H1 (cell line): ENCODE data around the gene DENND11. TPM values are rescaled to one million over a fixed set of nuclear protein-coding genes. Genes with fewer than 3 reads are reported as not detected.

Experiments
- CTCF ChIA-PET: fragments of 300-600 bp; sonication (Branson Sonifier 250); formaldehyde crosslinking; loops from one replicate; lab custom pipeline; 2021; ENCODE audit not compliant: partially characterized antibody; lab: Charles Lee
- POLR2A ChIA-PET: fragments of 300-600 bp; sonication (Branson Sonifier 250); formaldehyde crosslinking; loops from one replicate; lab custom pipeline; 2021; ENCODE audit warnings: inconsistent platforms; ENCODE audit not compliant: partially characterized antibody; lab: Charles Lee
- DNase-seq, 2 experiments: peaks; one replicate each; pipeline versions ENCODE4 v3.0.0 to v3.0.0-alpha.2; 2010 to 2022; ENCODE audit warnings: low spot score in 2 of 2, low read depth in 1 of 2, mixed read lengths in 1 of 2
- FAIRE-seq: peaks from 2 replicates; lab custom pipeline; 2011; peaks lifted over from hg19 to GRCh38; lab: Jason Lieb, UNC
- H2AFZ ChIP-seq: 2 replicates; pipeline ENCODE4 v1.8.1; 2012; ENCODE audit warnings: low read length, inconsistent platforms
- H2AK5ac ChIP-seq: 2 replicates; pipeline ENCODE4 v1.6.1; 2013; ENCODE audit warnings: low read depth, low read length
- H2BK120ac ChIP-seq: replicated peaks from 2 replicates; pipeline ENCODE3; 2013; ENCODE audit warnings: low read depth, low read length, inconsistent platforms
- H2BK12ac ChIP-seq: 2 replicates; pipeline ENCODE4 v1.6.1; 2013; ENCODE audit warnings: low read depth, low read length
- H2BK15ac ChIP-seq: 2 replicates; pipeline ENCODE4 v1.6.1; 2013; ENCODE audit warnings: low read length
- H2BK20ac ChIP-seq: 2 replicates; pipeline ENCODE4 v1.6.1; 2013; ENCODE audit warnings: low read length
- H2BK5ac ChIP-seq: 2 replicates; pipeline ENCODE4 v1.6.1; 2013; ENCODE audit warnings: low read depth, low read length
- H3K14ac ChIP-seq: 2 replicates; pipeline ENCODE4 v1.6.1; 2013; ENCODE audit warnings: inconsistent platforms; ENCODE audit not compliant: insufficient read length
- H3K18ac ChIP-seq: 2 replicates; pipeline ENCODE4 v1.6.1; 2013; ENCODE audit warnings: low read length; ENCODE audit errors: extremely low read depth
- H3K23ac ChIP-seq: 2 replicates; pipeline ENCODE4 v1.6.1; 2013; ENCODE audit warnings: inconsistent platforms; ENCODE audit not compliant: insufficient read length
- H3K23me2 ChIP-seq: 2 replicates; pipeline ENCODE4 v1.6.1; 2013; ENCODE audit warnings: low read depth, low read length
- H3K27ac ChIP-seq: 2 replicates; pipeline ENCODE4 v1.6.1; 2011; ENCODE audit warnings: low read depth, low read length, inconsistent platforms
- H3K27me3 ChIP-seq, 4 experiments: replicated peaks in 1 of 4; 1 replicate in 1 of 4; 2 replicates in 3 of 4; pipeline versions ENCODE4 v1.6.1 to v1.8.1; 2011 to 2013; ENCODE audit warnings: low read length in 3 of 4, mild to moderate bottlenecking in 3 of 4, inconsistent platforms in 2 of 4, mixed read lengths in 2 of 4, moderate library complexity in 1 of 4; ENCODE audit not compliant: control insufficient read depth in 3 of 4, insufficient read depth in 3 of 4; ENCODE audit errors: extremely low read depth in 1 of 4
- H3K36me3 ChIP-seq, 4 experiments: 2 replicates each; pipeline versions ENCODE4 v1.6.1 to v1.8.1; 2011 to 2013; ENCODE audit warnings: mild to moderate bottlenecking in 4 of 4, low read length in 3 of 4, moderate library complexity in 2 of 4, control low read depth in 1 of 4, inconsistent platforms in 1 of 4; ENCODE audit not compliant: insufficient read depth in 4 of 4, control insufficient read depth in 2 of 4
- H3K4ac ChIP-seq: replicated peaks from 2 replicates; pipeline ENCODE3; 2013; ENCODE audit warnings: low read length, low read depth, mixed read lengths, inconsistent platforms; ENCODE audit not compliant: insufficient read length
- H3K4me1 ChIP-seq, 4 experiments: replicated peaks in 1 of 4; 1 replicate in 1 of 4; 2 replicates in 3 of 4; pipeline versions ENCODE4 v1.6.1 to v1.8.1; 2011 to 2013; ENCODE audit warnings: low read length in 3 of 4, inconsistent platforms in 2 of 4, mixed read lengths in 1 of 4; ENCODE audit not compliant: insufficient read depth in 4 of 4, control insufficient read depth in 3 of 4
- H3K4me2 ChIP-seq, 2 experiments: 2 replicates each; pipeline versions ENCODE4 v1.6.1 to v1.8.1; 2011 to 2013; ENCODE audit warnings: low read depth in 2 of 2, low read length in 2 of 2, control low read depth in 1 of 2, inconsistent platforms in 1 of 2, mild to moderate bottlenecking in 1 of 2; ENCODE audit not compliant: insufficient read depth in 1 of 2
- H3K4me3 ChIP-seq, 4 experiments: fragments of 200-600, 300-600 bp in 1 of 4; sonication (generic), shearing (Covaris generic), sonication (Bioruptor Twin) in 1 of 4; 2 replicates each; pipeline versions ENCODE4 v1.5.1 to v1.8.1; 2011 to 2016; ENCODE audit warnings: low read length in 4 of 4, low read depth in 3 of 4, control low read depth in 2 of 4, inconsistent platforms in 2 of 4, mild to moderate bottlenecking in 2 of 4, mixed read lengths in 1 of 4, moderate library complexity in 1 of 4; ENCODE audit not compliant: insufficient read depth in 2 of 4; ENCODE audit errors: extremely low read depth in 1 of 4
- H3K56ac ChIP-seq: replicated peaks from 2 replicates; pipeline ENCODE3; 2013; ENCODE audit warnings: low read depth, mild to moderate bottlenecking, mixed read lengths, low read length, inconsistent platforms; ENCODE audit not compliant: insufficient read length
- H3K79me1 ChIP-seq: 2 replicates; pipeline ENCODE4 v1.6.1; 2013; ENCODE audit warnings: low read depth, low read length, control low read depth
- H3K79me2 ChIP-seq, 2 experiments: 2 replicates each; pipeline versions ENCODE4 v1.6.1 to v1.8.1; 2012 to 2013; ENCODE audit warnings: low read length in 2 of 2, mild to moderate bottlenecking in 2 of 2, inconsistent platforms in 1 of 2; ENCODE audit not compliant: insufficient read depth in 2 of 2, control insufficient read depth in 1 of 2
- H3K9ac ChIP-seq, 4 experiments: replicated peaks in 1 of 4; 1 replicate in 1 of 4; 2 replicates in 3 of 4; pipeline versions ENCODE4 v1.6.1 to v1.8.1; 2011 to 2013; ENCODE audit warnings: low read depth in 3 of 4, low read length in 3 of 4, control low read depth in 2 of 4, mild to moderate bottlenecking in 2 of 4, moderate library complexity in 2 of 4, inconsistent platforms in 1 of 4; ENCODE audit errors: extremely low read depth in 1 of 4
- H3K9me3 ChIP-seq, 2 experiments: 2 replicates each; pipeline versions ENCODE4 v1.6.1 to v1.8.1; 2012 to 2013; ENCODE audit warnings: mild to moderate bottlenecking in 2 of 2, moderate library complexity in 2 of 2, control low read depth in 1 of 2, inconsistent platforms in 1 of 2, low read depth in 1 of 2, low read length in 1 of 2, mixed read lengths in 1 of 2; ENCODE audit not compliant: insufficient read depth in 2 of 2
- H4K20me1 ChIP-seq, 2 experiments: replicated peaks in 1 of 2; 2 replicates each; pipeline versions ENCODE3 to v1.8.1; 2011 to 2013; ENCODE audit warnings: inconsistent platforms in 2 of 2, low read length in 2 of 2, mild to moderate bottlenecking in 1 of 2; ENCODE audit not compliant: insufficient read depth in 2 of 2, control insufficient read depth in 1 of 2
- H4K5ac ChIP-seq: 2 replicates; pipeline ENCODE4 v1.6.1; 2013; ENCODE audit warnings: low read length, low read depth, mixed read lengths, inconsistent platforms; ENCODE audit not compliant: insufficient read length
- H4K8ac ChIP-seq: 2 replicates; pipeline ENCODE4 v1.8.0; 2013; ENCODE audit warnings: mild to moderate bottlenecking, moderate library complexity, low read length, inconsistent platforms; ENCODE audit not compliant: insufficient read depth; ENCODE audit errors: extremely low read depth
- H4K91ac ChIP-seq: replicated peaks from 2 replicates; pipeline ENCODE3; 2013; ENCODE audit warnings: low read length, mixed read lengths, inconsistent platforms; ENCODE audit not compliant: insufficient read length
- GABPA ChIP-seq: IDR thresholded peaks from 2 replicates; pipeline ENCODE4 v1.6.1; 2011; ENCODE audit warnings: mild to moderate bottlenecking, low read length, moderate library complexity, borderline replicate concordance; ENCODE audit not compliant: insufficient read depth
- GTF2F1 ChIP-seq: IDR thresholded peaks from 2 replicates; pipeline ENCODE4 v1.6.1; 2012; ENCODE audit warnings: low read depth, low read length, improper control_type of control experiment, borderline replicate concordance
- NRF1 ChIP-seq: IDR thresholded peaks from 2 replicates; pipeline ENCODE4 v1.6.1; 2011; ENCODE audit warnings: mild to moderate bottlenecking, low read depth, low read length, improper control_type of control experiment
- PHF8 ChIP-seq: fragments of 200-600 bp; sonication (generic); conservative IDR thresholded peaks from 2 replicates; pipeline ENCODE4 v1.7.1; 2012; ENCODE audit warnings: low read depth, mild to moderate bottlenecking, inconsistent platforms, low read length, moderate library complexity
- SIN3A ChIP-seq, 2 experiments: IDR thresholded peaks in 1 of 2; conservative IDR thresholded peaks in 1 of 2; 2 replicates each; pipeline ENCODE4 v1.6.1; 2011 to 2012; ENCODE audit warnings: low read length in 2 of 2, improper control_type of control experiment in 1 of 2, low read depth in 1 of 2, mild to moderate bottlenecking in 1 of 2
- WGBS, 2 experiments: shearing (Covaris generic) in 1 of 2; methylation state at CpG; one replicate each; pipeline versions ENCODE4 v1.1.6 to v1.1.7; 2013 to 2015; ENCODE audit warnings: low lambda C conversion rate in 2 of 2, mixed read lengths in 2 of 2, inconsistent platforms in 1 of 2, low coverage in 1 of 2, missing lambda C conversion rate in 1 of 2; ENCODE audit not compliant: insufficient replicate concordance in 2 of 2, insufficient coverage in 1 of 2, insufficient read length in 1 of 2; ENCODE audit errors: extremely low coverage in 1 of 2, missing lambda C conversion rate in 1 of 2; 5-methylcytosine and 5-hydroxymethylcytosine counted together
- polyA plus RNA-seq, 7 experiments: library from polyadenylated mRNA; depleted of rRNA in 3 of 7; stranded (reverse) in 5 of 7; unstranded in 2 of 7; fragments of >200 nt in 5 of 7; fragments of 200-250 nt in 2 of 7; gene quantifications; 1 replicate in 5 of 7; 2 replicates in 1 of 7; 4 replicates in 1 of 7; pipeline versions ENCODE4 v1.2.1 to v1.2.3, GENCODE V29; 2011 to 2013; ENCODE audit warnings: missing spikeins in 2 of 7, mixed read lengths in 2 of 7
- total RNA-seq: library from RNA; stranded (reverse); fragmentation: NEBNext Ultra II Directional; extraction: Animal tissue kit (Norgen Biotek cat#: 25700); gene quantifications from 2 replicates; pipeline ENCODE4 v1.2.1, GENCODE V29; 2021

DENND11 gene
- total and polyA plus RNA-seq, 2 of the 8 experiments (the other 6 are each of a cell fraction or from before 2014, with no cell fraction given), result 8.0 to 26.8 TPM

- Histone ChIP-seq H2BK20ac (no peak overlapping the region), H4K5ac (no peak overlapping the region), H2AFZ (no peak overlapping the region), H3K4me2 (no peak overlapping the region), H3K4me3 (no peak overlapping the region), H3K4me1 (no peaks in the 10 kb centered on the region), H3K79me2 (no peaks in the 10 kb centered on the region), H3K14ac (no peak overlapping the region), H3K36me3 (peaks cover 37 to 97% (median 72%) of the 10 kb centered on the region in 4 experiments), H3K27me3 (no peaks in the 10 kb centered on the region), H2BK120ac (no peak overlapping the region), H3K56ac (no peak overlapping the region), H2AK5ac (no peak overlapping the region), H3K79me1 (no peaks in the 10 kb centered on the region), H2BK12ac (no peak overlapping the region), H4K8ac (no peak overlapping the region), H3K18ac (no peak overlapping the region), H3K9ac (no peak overlapping the region), H3K23me2 (no peaks in the 10 kb centered on the region), H2BK15ac (no peak overlapping the region), H4K91ac (no peak overlapping the region), H3K23ac (no peak overlapping the region), H3K9me3 (peaks cover 23 to 26% of the 10 kb centered on the region in 2 experiments), H4K20me1 (no peaks in the 10 kb centered on the region), H3K4ac (no peak overlapping the region), H2BK5ac (no peak overlapping the region), H3K27ac (no peak overlapping the region)
- DNase-seq (no peak), FAIRE-seq (no peak)
- ChIA-PET CTCF (interaction anchor here (0.6 to 1.0 kb wide), 3 partner anchors 9 to 218 kb away, joined by 3 read pairs; partner anchors contain the start of gene SSBP1), POLR2A (interaction anchor here (1.7 to 3.2 kb wide), 4 partner anchors 8 to 14 kb away, joined by 5 to 15 read pairs (median 11); partner anchors contain the start of gene SSBP1)
- 89% methylated on average over 2 of the region's 2 CpGs; no CpG with 5 or more reads in 1 of the 2 experiments for WGBS, 2 experiments
- TF ChIP-seq GTF2F1 (no peak), PHF8 (no peak), GABPA (no peak), NRF1 (no peak), SIN3A (conservative IDR thresholded peaks at IDR 0.05 in 1 of 2, IDR thresholded peaks at IDR 0.05 in 1 of 2; ENCODE audit: low read depth in 1 of 2, low read length in 2 of 2) (no peak)
Measured at GRCh38 chr7:141748396-141748795, 46.4 kb upstream of the DENND11 start.
